Panc1 (cell line): ENCODE results near the gene ARHGEF26. TPM values are rescaled to one million over a fixed set of nuclear protein-coding genes. Genes with fewer than 3 reads are reported as not detected.

Experiments used
- ATAC-seq: fragments of 200-7000 bp; cut with Tn5 transposase; 2 replicates; pipeline ENCODE4 v1.9.1; 2020; ENCODE audit warnings: mild to moderate bottlenecking, moderate library complexity
- BruUV-seq: library from RNA; stranded (reverse); fragments of 400-500 nt; replicated peaks from 2 replicates; lab custom pipeline; 2021; lab: Mats Ljungman, UMichigan
- CTCF ChIA-PET: fragments of 300-600 bp; sonication (Branson Sonifier 250); formaldehyde crosslinking; loops from one replicate; lab custom pipeline; 2022; ENCODE audit warnings: antibody characterized with exemption; lab: Charles Lee
- POLR2A ChIA-PET: fragments of 300-600 bp; sonication (Branson Sonifier 250); formaldehyde crosslinking; loops from one replicate; lab custom pipeline; 2022; ENCODE audit warnings: antibody characterized with exemption; lab: Charles Lee
- DNase-seq: peaks from one replicate; pipeline ENCODE4 v3.0.0-alpha.2; 2010; ENCODE audit warnings: low read depth, low spot score
- H3K27ac ChIP-seq: 2 replicates; pipeline ENCODE4 v1.5.1; 2011; ENCODE audit warnings: mild to moderate bottlenecking, low read length, inconsistent platforms
- H3K27me3 ChIP-seq: fragments of 200-500 bp; sonication (Bioruptor generic); 2 replicates; pipeline ENCODE4 v1.6.0; 2014; ENCODE audit warnings: low read length, inconsistent platforms; ENCODE audit not compliant: control insufficient read depth, insufficient read depth
- H3K36me3 ChIP-seq: fragments of 200-500 bp; sonication (Bioruptor generic); 2 replicates; pipeline ENCODE4 v1.5.1; 2014; ENCODE audit warnings: inconsistent platforms, mild to moderate bottlenecking, low read length, moderate library complexity; ENCODE audit not compliant: control insufficient read depth, insufficient read depth
- H3K4me1 ChIP-seq: 2 replicates; pipeline ENCODE4 v1.5.1; 2011; ENCODE audit warnings: inconsistent platforms, mild to moderate bottlenecking, low read length, moderate library complexity; ENCODE audit not compliant: control insufficient read depth, insufficient read depth
- H3K4me3 ChIP-seq, 2 experiments: 2 replicates each; pipeline ENCODE4 v1.5.1; 2011 to 2012; ENCODE audit warnings: low read depth in 2 of 2, low read length in 2 of 2, mild to moderate bottlenecking in 2 of 2, inconsistent platforms in 1 of 2, moderate library complexity in 1 of 2
- H3K9me3 ChIP-seq: fragments of 200-500 bp; sonication (Bioruptor generic); 2 replicates; pipeline ENCODE4 v1.5.1; 2014; ENCODE audit warnings: low read depth, mild to moderate bottlenecking, inconsistent platforms, low read length, moderate library complexity; ENCODE audit not compliant: control insufficient read depth, insufficient read depth
- CTCF ChIP-seq: fragments of 450-650 bp; IDR thresholded peaks from 2 replicates; pipeline ENCODE4 v1.5.1; 2017; ENCODE audit warnings: mild to moderate bottlenecking
- POLR2AphosphoS5 ChIP-seq: IDR thresholded peaks from 2 replicates; pipeline ENCODE4 v1.6.1; 2012; ENCODE audit warnings: mild to moderate bottlenecking, low read depth, low read length, moderate library complexity
- REST ChIP-seq, 2 experiments: IDR thresholded peaks; 2 replicates each; pipeline ENCODE4 v1.6.1; 2011 to 2012; ENCODE audit warnings: low read depth in 2 of 2, control low read depth in 1 of 2, low read length in 1 of 2, mild to moderate bottlenecking in 1 of 2, moderate library complexity in 1 of 2; ENCODE audit not compliant: insufficient read depth in 1 of 2
- SIN3A ChIP-seq: IDR thresholded peaks from 2 replicates; pipeline ENCODE4 v1.6.1; 2012; ENCODE audit warnings: low read depth, mild to moderate bottlenecking, low read length, moderate library complexity, borderline replicate concordance; ENCODE audit not compliant: insufficient read depth
- TCF7L2 ChIP-seq: IDR thresholded peaks from 2 replicates; pipeline ENCODE4 v1.6.1; 2011; ENCODE audit warnings: mild to moderate bottlenecking, low read depth, low read length, inconsistent platforms
- in situ Hi-C: cut with HindIII; loops from 2 replicates; pipeline ENCODE4 v1.10.0; 2016; ENCODE audit warnings: low sequenced_read_pairs, low pct_unique_long_range_greater_than_20kb
- intact Hi-C: fragments of 100-400 bp; cut with micrococcal nuclease; formaldehyde crosslinking; loops from one replicate; pipeline ENCODE4 v1.10.0; 2022; ENCODE audit not compliant: unreplicated experiment
- total RNA-seq: library from RNA; stranded (reverse); gene quantifications from one replicate; pipeline ENCODE4 v1.2.1, GENCODE V29; 2021; ENCODE audit not compliant: unreplicated experiment

Gene ARHGEF26
- total RNA-seq, 1 experiment from 2014 or later, result 2.0 TPM

GRCh38 chr3:154188846-154189245 lies 67.7 kb downstream of the ARHGEF26 start:
- ChIA-PET POLR2A (no interaction called here), CTCF (interaction anchor here (0.7 kb wide), 1 partner anchor 29 kb away, joined by 9 read pairs; no protein-coding TSS in a partner anchor)
- no peaks in the 10 kb centered on the region for H3K36me3 ChIP-seq
- H3K9me3 ChIP-seq, result no peaks in the 10 kb centered on the region
- no TSS peak for BruUV-seq
- no peaks in the 10 kb centered on the region for H3K27me3 ChIP-seq
- no peak for ATAC-seq
- H3K4me3 ChIP-seq, result no peak overlapping the region
- H3K4me1 ChIP-seq, result no peaks in the 10 kb centered on the region
- TF ChIP-seq CTCF (no peak), SIN3A (no peak), POLR2AphosphoS5 (no peak), REST (IDR thresholded peaks at IDR 0.05; ENCODE audit: insufficient read depth in 1 of 2, low read depth in 2 of 2, low read length in 1 of 2) (no peak), TCF7L2 (no peak)
- DNase-seq, result no peak
- intact Hi-C loops, result no loop called here
- in situ Hi-C loops, result no loop called here
- no peak overlapping the region for H3K27ac ChIP-seq

- CTCF ChIA-PET, result no interaction called here
- Histone ChIP-seq H3K4me3 (no peak overlapping the region), H3K36me3 (no peaks in the 10 kb centered on the region), H3K4me1 (no peaks in the 10 kb centered on the region), H3K27ac (no peak overlapping the region), H3K9me3 (no peaks in the 10 kb centered on the region), H3K27me3 (no peaks in the 10 kb centered on the region)
- in situ Hi-C loops, result no loop called here
- BruUV-seq, result no TSS peak
- DNase-seq, result no peak
- TF ChIP-seq SIN3A, result no peak
- no peak for TF ChIP-seq REST (IDR thresholded peaks at IDR 0.05; ENCODE audit: insufficient read depth in 1 of 2, low read depth in 2 of 2, low read length in 1 of 2)
- no peak for TF ChIP-seq TCF7L2
- no peak for TF ChIP-seq CTCF
- no peak for TF ChIP-seq POLR2AphosphoS5
- ATAC-seq, result no peak
- POLR2A ChIA-PET, result no interaction called here
- intact Hi-C loops, result no loop called here
Observed at GRCh38 chr3:154191520-154191919, 70.3 kb downstream of the ARHGEF26 start.
